ENCODE measurements around the gene CALML5. TPM values are rescaled to one million over a fixed set of nuclear protein-coding genes. Genes with fewer than 3 reads are reported as not detected.

CALML5 gene
- total RNA-seq, 1 donor from 2014 or later: not detected

GRCh38 chr10:5481121-5481520 is 18.2 kb downstream of the CALML5 start:
- Mint-ChIP-seq H3K4me3 (peak overlapping the region; percentile 57), H3K27ac (peak overlapping the region; percentile 37), H3K4me1 (peaks cover 9% of the 10 kb centered on the region), H3K9me3 (no peaks in the 10 kb centered on the region), H3K36me3 (no peaks in the 10 kb centered on the region), H3K27me3 (ENCODE audit: insufficient read depth, low read depth) (peaks cover 5% of the 10 kb centered on the region)
- H3K4me1 ChIP-seq: peaks cover 22% of the 10 kb centered on the region
- H3K79me2 ChIP-seq (ENCODE audit: low read depth): no peaks in the 10 kb centered on the region
- H2AFZ ChIP-seq (replicated peaks): no peak overlapping the region
- H4K20me1 ChIP-seq (ENCODE audit: low read depth): no peaks in the 10 kb centered on the region
- H3K4me3 ChIP-seq: no peak overlapping the region
- peaks cover 4% of the 10 kb centered on the region for H3F3A ChIP-seq (ENCODE audit: low read depth)
- no peak overlapping the region for H3K9ac ChIP-seq
- H3K27ac ChIP-seq: no peak overlapping the region
- H3K27me3 ChIP-seq: no peaks in the 10 kb centered on the region
- no peaks in the 10 kb centered on the region for H3K36me3 ChIP-seq
- no peak for TF ChIP-seq EZH2 (IDR thresholded peaks at IDR 0.05)
- TF ChIP-seq EZH2phosphoT487 (IDR thresholded peaks at IDR 0.05): no peak
- TF ChIP-seq CTCF (IDR thresholded peaks at IDR 0.05): no peak
- H3K4me2 ChIP-seq: no peak overlapping the region
- DNase-seq (ENCODE audit: low spot score): no peak
- no peaks in the 10 kb centered on the region for H3K9me3 ChIP-seq (ENCODE audit: low read depth)

- TF ChIP-seq CTCF (IDR thresholded peaks at IDR 0.05) (no peak), EZH2 (IDR thresholded peaks at IDR 0.05) (no peak), EZH2phosphoT487 (IDR thresholded peaks at IDR 0.05) (no peak)
- H2AFZ ChIP-seq (replicated peaks): no peak overlapping the region
- no peaks in the 10 kb centered on the region for H3K9me3 ChIP-seq (ENCODE audit: low read depth)
- H3K4me1 ChIP-seq: peaks cover 19% of the 10 kb centered on the region
- H3K79me2 ChIP-seq (ENCODE audit: low read depth): no peaks in the 10 kb centered on the region
- Mint-ChIP-seq H3K36me3 (no peaks in the 10 kb centered on the region), H3K4me1 (peaks cover 9% of the 10 kb centered on the region), H3K27me3 (ENCODE audit: insufficient read depth, low read depth) (peaks cover 5% of the 10 kb centered on the region), H3K4me3 (no peak overlapping the region), H3K27ac (no peak overlapping the region), H3K9me3 (no peaks in the 10 kb centered on the region)
- no peaks in the 10 kb centered on the region for H4K20me1 ChIP-seq (ENCODE audit: low read depth)
- no peak overlapping the region for H3K4me3 ChIP-seq
- DNase-seq (ENCODE audit: low spot score): no peak
- no peak overlapping the region for H3K4me2 ChIP-seq
- H3K36me3 ChIP-seq: no peaks in the 10 kb centered on the region
- no peak overlapping the region for H3K9ac ChIP-seq
- H3K27ac ChIP-seq: no peak overlapping the region
- H3K27me3 ChIP-seq: no peaks in the 10 kb centered on the region
- H3F3A ChIP-seq (ENCODE audit: low read depth): peaks cover 4% of the 10 kb centered on the region
These were observed 19.0 kb downstream of the CALML5 start for GRCh38 chr10:5480162-5480941.

GRCh38 chr10:5479481-5480161 is 19.7 kb downstream of the CALML5 start:
- Histone ChIP-seq H3K4me2 (no peak overlapping the region), H2AFZ (replicated peaks) (no peak overlapping the region), H3K79me2 (ENCODE audit: low read depth) (no peaks in the 10 kb centered on the region), H3K4me1 (peaks cover 19% of the 10 kb centered on the region), H3K4me3 (no peak overlapping the region), H3K9ac (no peak overlapping the region), H3K9me3 (ENCODE audit: low read depth) (no peaks in the 10 kb centered on the region), H3F3A (ENCODE audit: low read depth) (peaks cover 4% of the 10 kb centered on the region), H3K27ac (no peak overlapping the region), H3K27me3 (no peaks in the 10 kb centered on the region), H3K36me3 (no peaks in the 10 kb centered on the region), H4K20me1 (ENCODE audit: low read depth) (no peaks in the 10 kb centered on the region)
- TF ChIP-seq CTCF (IDR thresholded peaks at IDR 0.05) (no peak), EZH2phosphoT487 (IDR thresholded peaks at IDR 0.05) (no peak)
- H3K27ac Mint-ChIP-seq: peak overlapping the region; percentile 5
- no peak overlapping the region for H3K4me3 Mint-ChIP-seq
- peaks cover 9% of the 10 kb centered on the region for H3K4me1 Mint-ChIP-seq
- H3K36me3 Mint-ChIP-seq: no peaks in the 10 kb centered on the region
- peaks cover 5% of the 10 kb centered on the region for H3K27me3 Mint-ChIP-seq (ENCODE audit: insufficient read depth, low read depth)
- H3K9me3 Mint-ChIP-seq: no peaks in the 10 kb centered on the region
- DNase-seq (ENCODE audit: low spot score): no peak

Data from neural progenitor cell (in vitro differentiated cells).